G401 (cell line): ENCODE results near the gene PLEKHA5. TPM values are rescaled to one million over a fixed set of nuclear protein-coding genes. Genes with fewer than 3 reads are reported as not detected.

Experiments used
- DNase-seq: peaks from one replicate; pipeline ENCODE4 v3.0.0-alpha.2; 2015; ENCODE audit warnings: low spot score
- in situ Hi-C: cut with HindIII; loops from 2 replicates; pipeline ENCODE4 v1.10.0; 2016; ENCODE audit warnings: low sequenced_read_pairs, mixed read lengths
- total RNA-seq: library from RNA; depleted of rRNA; stranded (reverse); fragments of >200 nt; shearing (Covaris generic); gene quantifications from 2 replicates; pipeline ENCODE4 v1.2.3, GENCODE V29; 2014

Gene PLEKHA5
- total RNA-seq, 1 experiment from 2014 or later = 14.7 TPM

- DNase-seq = no peak
- in situ Hi-C loops = no loop called here
Observed at GRCh38 chr12:19248929-19249602, 119.5 kb downstream of the PLEKHA5 start.

- peak; percentile 36 for DNase-seq
Observed at GRCh38 chr12:19251481-19252132, 122.1 kb downstream of the PLEKHA5 start.

GRCh38 chr12:19260135-19260534, 130.6 kb downstream of the PLEKHA5 start:
- in situ Hi-C loops = no loop called here
- no peak for DNase-seq

More at GRCh38 chr12:19251481-19252132, 122.1 kb downstream of the PLEKHA5 start:
- in situ Hi-C loops = no loop called here

GRCh38 chr12:19261773-19262172, 132.2 kb downstream of the PLEKHA5 start:
- DNase-seq = no peak
- in situ Hi-C loops = no loop called here

GRCh38 chr12:19263672-19264071, 134.1 kb downstream of the PLEKHA5 start:
- DNase-seq = no peak
- in situ Hi-C loops = no loop called here

GRCh38 chr12:19273482-19274330, 144.2 kb downstream of the PLEKHA5 start:
- peak; percentile 8 for DNase-seq
- in situ Hi-C loops = no loop called here

- in situ Hi-C loops = no loop called here
- no peak for DNase-seq
Observed at GRCh38 chr12:19276767-19277166, 147.2 kb downstream of the PLEKHA5 start.

- DNase-seq = no peak
- in situ Hi-C loops = no loop called here
Observed at GRCh38 chr12:19277711-19278110, 148.2 kb downstream of the PLEKHA5 start.

- in situ Hi-C loops = no loop called here
Observed at GRCh38 chr12:19278407-19278806, 148.9 kb downstream of the PLEKHA5 start.

GRCh38 chr12:19282133-19282699, 152.7 kb downstream of the PLEKHA5 start:
- DNase-seq = no peak
- in situ Hi-C loops = no loop called here

More at GRCh38 chr12:19278407-19278806, 148.9 kb downstream of the PLEKHA5 start:
- no peak for DNase-seq

- no peak for DNase-seq
- in situ Hi-C loops = no loop called here
Observed at GRCh38 chr12:19284658-19285057, 155.1 kb downstream of the PLEKHA5 start.

GRCh38 chr12:19285793-19286448, 156.4 kb downstream of the PLEKHA5 start:
- in situ Hi-C loops = no loop called here

GRCh38 chr12:19287302-19287701, 157.8 kb downstream of the PLEKHA5 start:
- in situ Hi-C loops = no loop called here
- DNase-seq = no peak

More at GRCh38 chr12:19285793-19286448, 156.4 kb downstream of the PLEKHA5 start:
- no peak for DNase-seq

GRCh38 chr12:19288161-19288560, 158.6 kb downstream of the PLEKHA5 start:
- in situ Hi-C loops = no loop called here
- DNase-seq = no peak

- DNase-seq = peak; percentile 51
Observed at GRCh38 chr12:19288603-19289244, 159.2 kb downstream of the PLEKHA5 start.

GRCh38 chr12:19298836-19299605, 169.5 kb downstream of the PLEKHA5 start:
- DNase-seq = peak; percentile 57

More at GRCh38 chr12:19288603-19289244, 159.2 kb downstream of the PLEKHA5 start:
- in situ Hi-C loops = no loop called here

GRCh38 chr12:19299765-19300164, 170.2 kb downstream of the PLEKHA5 start:
- in situ Hi-C loops = no loop called here
- DNase-seq = no peak

More at GRCh38 chr12:19298836-19299605, 169.5 kb downstream of the PLEKHA5 start:
- in situ Hi-C loops = no loop called here

- no peak for DNase-seq
- in situ Hi-C loops = no loop called here
Observed at GRCh38 chr12:19301223-19301622, 171.7 kb downstream of the PLEKHA5 start.
